COLO829 (cell line): ENCODE measurements around the gene ICE2.
"Not testable (repeated sequence)": the region's sequence is repeated elsewhere in the genome, so short reads cannot be mapped to it uniquely, and the experiment has no call there.

Source experiments
- DNase-seq: peaks from one replicate; pipeline ENCODE4 v3.0.0; 2012; ENCODE audit warnings: low spot score

The ICE2 gene

DNA sequence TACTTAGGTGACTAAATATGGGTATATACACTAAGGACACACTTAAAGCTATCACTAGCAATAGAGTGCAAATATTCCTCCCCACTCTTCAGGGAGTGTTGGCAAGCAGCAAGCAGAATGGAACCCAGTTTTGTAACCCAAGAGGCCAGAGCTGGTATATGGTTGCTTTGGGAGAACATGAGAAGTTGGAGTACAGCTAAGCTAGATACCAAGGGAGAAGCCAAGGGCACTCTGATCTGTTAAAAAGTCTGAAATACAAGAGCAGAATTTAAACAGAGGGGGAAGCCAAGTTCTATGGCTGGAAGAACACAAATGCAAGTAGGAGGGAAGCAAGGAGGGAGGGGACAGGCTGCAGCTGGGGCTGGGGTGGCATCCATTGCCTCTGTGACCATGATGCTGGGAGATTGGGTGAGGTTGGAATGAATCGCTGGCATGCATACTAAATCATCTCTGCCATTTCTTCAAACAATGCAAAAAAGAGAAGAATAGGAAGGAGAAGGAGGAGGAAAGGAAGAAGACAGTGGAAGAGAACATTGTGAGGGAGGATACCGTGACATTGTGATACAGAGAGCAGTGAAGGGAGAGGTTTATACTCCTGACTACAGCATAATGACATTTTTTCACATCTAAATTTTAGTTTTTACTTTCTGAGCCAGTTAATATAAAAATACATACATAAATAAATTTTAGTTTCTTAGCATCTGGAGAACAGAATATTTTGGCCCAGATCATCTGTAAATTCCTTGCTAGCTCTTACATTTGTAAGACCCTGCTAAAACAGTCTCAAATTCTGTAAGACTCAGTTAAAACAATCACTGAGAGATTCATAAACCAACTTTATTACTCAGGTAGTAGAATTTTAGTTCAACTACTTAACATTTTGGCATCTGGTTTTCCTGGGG, 72.2 kb downstream of the ICE2 start:
- DNase-seq: no peak

DNA sequence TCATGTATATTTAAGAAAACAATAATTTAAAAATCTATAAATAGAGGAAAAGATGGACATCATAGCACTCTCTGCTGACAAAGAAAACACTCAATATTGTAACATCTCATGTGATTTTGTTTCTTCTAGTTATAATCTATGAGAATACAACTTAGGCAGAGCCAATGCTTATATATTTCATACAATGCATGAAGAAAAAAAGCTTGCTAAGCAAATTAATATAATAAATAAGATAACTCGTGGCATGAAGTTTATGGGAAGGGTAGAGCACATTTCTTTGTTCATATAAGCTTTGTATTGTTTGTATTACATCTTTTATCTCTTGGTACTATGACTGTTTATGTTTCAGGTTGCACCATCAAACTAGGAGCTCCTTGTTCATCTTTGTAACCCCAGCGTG, 73.5 kb downstream of the ICE2 start:
- no peak for DNase-seq

DNA sequence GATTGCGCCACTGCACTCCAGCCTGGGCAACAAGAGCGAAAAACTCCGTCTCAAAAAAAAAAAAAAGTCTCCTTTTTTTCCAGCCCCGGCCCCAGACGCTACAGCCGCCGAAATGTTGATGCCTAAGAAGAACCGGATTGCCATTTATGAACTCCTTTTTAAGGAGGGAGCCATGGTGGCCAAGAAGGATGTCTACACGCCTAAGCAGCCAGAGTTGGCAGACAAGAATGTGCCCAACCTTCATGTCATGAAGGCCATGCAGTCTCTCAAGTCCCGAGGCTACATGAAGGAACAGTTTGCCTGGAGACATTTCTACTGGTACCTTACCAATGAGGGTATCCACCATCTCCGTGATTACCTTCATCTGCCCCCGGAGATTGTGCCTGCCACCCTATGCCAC, 74.6 kb downstream of the ICE2 start:
- DNase-seq: not testable (repeated sequence)

DNA sequence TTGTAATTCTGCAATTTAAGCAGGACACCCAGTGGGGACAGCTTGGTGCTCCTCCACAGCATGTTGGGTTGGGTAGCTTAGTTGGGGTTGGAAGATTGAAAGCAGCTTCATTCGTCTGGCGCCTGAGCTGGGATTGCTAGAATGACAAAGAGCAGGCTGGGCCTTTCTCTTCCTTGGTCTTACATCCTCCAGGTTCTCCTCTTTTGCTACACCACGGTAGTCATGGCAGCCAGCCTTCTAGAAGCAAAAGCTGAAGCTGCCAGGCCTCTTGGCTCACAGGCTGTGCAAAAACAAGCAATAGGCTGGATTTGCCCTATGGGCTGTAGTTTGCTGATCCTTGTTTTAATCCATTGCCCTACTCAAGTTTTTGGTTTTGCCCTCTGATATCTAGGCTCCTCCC, 78.0 kb downstream of the ICE2 start:
- no peak for DNase-seq

DNA sequence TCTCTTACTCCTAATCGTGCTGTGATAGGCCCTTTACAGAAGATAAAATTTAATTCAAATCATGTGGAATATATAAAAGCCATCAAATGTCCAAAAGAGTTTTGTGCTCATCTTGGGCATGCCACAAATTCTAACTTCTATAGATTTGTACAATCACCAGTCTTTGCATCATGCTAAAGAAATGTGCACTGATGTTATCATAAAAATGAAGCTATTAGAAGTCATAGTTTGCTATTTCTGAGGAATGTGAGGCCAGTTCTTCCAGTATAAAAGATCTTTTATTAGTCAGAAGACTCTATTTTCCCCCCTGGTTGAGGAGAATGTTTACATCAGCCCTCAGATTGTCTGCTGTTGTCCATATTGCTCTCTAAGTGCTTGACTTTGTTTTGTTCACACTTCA, 79.0 kb downstream of the ICE2 start:
- peak; percentile 57 for DNase-seq

DNA sequence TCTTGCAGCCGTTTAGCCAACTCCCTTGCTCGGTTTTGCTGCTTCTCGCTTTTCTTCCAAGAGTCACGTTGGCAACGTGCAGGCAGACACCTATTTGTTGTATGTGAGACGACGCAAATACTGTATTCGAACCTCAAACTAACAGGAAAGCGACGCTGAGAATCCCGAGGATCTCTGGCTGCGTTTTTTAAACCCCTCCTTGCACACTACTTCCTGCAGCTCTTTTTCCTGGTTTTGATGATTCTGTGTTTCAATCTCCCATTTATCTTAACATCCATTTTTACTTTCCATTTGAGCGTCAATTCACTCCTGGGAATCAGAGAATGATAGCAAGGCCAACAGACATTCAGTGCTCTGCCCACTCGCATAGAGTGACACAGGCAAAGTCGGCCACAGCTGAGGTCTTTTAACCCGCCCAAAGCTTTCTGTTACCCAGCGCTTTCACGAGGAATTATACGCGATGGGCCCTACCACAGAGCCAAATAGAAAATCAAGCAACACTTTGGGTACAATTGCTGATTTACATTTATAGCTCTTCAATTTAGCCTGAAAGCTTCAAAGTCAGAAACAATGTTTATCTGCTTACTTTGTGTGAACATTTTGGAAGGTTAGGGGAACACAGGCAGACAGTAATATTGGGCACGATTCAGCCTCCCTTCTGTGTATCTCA, 79.6 kb downstream of the ICE2 start:
- DNase-seq: no peak

DNA sequence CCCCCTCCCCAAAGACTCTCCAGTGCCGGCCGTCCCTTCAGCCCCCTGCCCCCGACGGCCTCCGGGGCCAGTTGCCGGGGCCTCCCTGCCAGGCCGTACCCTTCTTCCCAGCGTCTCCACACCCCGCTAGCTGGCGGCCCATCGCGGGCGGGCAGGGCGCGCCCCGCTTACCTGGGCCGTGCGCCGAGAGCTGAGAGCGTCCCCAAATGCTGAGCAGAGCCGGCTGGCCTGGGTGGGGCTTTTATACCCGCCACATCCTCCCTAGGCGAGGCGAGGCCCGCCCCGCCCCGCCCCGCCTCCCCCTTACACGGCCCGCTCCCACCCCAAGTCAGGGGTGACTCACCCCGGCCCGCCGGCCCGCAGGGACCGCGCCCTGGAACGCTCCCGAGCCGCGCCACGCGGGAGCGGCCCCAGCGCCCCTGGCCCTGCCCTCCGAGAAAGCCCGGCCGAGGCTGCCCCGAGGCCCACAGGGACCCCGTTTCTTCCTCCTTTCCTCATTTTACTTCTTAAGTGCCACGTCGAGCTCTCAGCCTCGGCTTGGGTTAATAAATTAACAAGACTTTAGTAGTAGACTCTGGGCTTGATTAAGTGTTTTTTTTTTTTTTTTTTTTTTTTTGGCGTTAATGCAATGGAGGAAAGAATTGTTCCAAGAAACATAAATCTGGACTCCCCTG, 81.0 kb downstream of the ICE2 start, which contains the start of gene ANXA2:
ANXA2 (minus strand) TSS at position 215 of the 674 bp plus-strand sequence. CDS start 11,911 bp downstream, outside the sequence.
- DNase-seq: no peak

DNA sequence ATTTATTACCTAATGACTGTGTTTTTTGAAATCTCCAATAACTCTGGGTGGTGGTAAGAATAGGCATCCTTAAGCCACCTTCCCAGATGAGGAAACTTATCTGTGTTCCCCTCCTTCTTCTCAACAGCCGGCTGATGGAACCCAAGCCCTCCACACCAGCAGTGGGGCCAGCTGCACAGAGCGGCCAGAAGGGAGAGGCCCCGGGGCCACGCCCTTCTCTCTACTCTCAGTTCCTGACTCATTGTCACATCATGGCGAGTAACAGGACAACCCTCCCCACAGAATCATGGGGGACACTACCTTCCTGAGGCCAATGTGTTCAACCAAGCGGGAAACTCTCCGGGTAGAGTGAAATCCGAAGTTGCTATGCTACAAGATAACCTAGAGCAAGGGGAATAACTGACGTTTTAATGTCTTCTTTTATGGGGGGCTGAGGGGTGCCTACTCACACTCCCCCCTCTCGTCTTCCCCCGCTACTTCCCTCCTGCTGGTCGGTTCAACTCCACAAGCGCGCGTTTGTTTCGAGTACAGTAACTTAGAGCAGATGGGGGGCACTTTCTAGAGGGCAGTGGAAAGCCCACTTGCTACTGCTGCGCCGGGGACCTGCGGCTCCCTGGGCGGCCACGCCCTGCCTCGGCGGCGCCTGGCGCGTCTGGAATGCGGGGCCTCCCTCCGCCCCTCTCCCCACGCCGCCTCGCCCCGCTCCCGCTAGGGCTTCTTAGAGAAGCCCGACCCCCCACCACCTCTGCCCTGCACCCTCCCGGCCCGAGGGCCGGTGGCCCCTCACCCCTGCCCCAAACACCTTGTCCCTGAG, 81.8 kb downstream of the ICE2 start:
- no peak for DNase-seq

DNA sequence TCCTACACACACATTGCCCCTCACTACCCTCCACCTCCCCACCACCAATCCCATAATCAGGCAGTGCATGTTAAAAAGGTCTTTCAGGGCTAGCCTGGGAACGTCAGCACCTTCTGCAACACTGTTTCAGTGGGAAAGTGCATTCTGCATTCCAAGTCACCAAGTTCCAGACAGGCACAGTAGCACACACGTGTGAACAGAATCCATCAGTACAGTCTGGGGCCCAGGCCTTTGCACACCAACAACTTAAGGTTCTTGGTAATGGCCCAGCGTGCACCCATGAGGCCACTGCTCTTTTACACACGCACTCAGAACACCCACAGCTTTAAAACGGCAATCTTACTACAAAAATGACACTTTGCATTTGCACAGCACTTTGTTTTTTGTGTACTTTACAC, 82.4 kb downstream of the ICE2 start:
- no peak for DNase-seq

DNA sequence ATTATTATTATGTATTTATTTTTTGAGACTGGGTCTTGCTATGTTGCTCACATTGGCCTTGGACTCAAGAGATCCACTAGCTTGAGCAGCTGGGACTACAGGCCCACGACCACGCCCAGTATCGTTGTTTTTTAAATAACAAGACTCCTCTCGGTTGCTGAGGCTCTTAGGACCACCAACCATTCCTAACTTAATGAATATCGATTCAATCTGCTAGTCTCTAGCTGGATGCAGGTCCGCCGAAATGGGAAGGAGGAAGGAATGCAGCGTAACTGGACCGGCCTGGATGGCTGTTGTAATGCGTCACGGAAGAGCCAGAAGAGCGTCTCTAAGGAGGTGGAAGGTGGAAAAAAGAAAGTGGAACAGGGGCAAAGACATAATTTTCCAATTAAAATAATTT, 82.8 kb downstream of the ICE2 start:
- DNase-seq: no peak

DNA sequence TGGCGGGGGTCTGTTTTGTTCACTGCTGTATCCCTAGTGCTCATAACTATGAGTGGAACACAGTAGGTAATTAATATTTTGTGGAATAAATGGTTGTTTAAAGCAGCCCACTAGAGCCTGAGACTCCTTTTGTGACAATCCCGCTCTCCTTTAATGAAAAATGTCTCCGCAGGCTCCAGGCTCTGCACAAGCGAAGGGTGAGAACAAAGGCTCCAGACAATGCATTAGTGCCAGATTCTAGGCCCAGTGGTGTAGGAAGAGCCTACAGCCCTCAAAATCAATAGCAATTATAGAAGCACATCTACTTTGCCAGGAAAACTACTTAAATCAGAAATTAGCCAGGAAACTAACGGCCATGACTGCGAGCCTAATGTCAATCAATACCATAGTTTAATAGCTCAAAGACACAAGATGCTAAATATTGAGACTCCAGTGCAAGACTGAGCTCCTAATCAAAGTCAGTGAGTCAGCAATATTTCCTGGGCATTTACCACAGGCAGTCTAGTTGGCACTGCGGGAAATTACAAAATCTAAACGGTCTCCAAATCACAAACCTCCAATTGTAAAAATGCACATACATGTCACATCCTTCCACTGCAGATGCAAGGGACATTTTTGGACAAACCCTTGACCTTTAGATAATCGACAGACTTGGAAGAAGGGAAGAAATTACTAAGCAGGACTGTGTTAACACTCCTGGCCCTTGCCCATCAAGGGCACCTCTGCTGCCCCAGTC, 83.5 kb downstream of the ICE2 start:
- DNase-seq: no peak

DNA sequence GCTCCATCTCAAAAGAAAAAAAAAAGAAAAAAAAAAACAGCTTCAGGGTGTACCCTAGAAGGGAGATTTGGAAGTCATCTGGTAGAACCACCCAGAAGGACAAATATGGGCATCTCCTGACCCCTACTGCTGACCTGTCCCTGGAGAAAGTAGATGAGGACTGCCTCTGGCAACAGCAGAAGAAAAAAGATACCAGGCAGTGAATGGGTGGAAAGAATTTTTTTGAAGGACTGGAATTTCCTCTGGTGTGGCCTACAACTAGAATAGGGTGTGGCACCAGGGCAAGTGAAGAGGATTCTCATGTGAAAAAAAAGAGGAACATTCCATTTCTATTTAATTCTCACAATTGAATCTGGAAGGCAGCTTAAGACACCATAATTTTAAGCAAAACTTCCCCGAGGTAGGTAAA, 84.2 kb downstream of the ICE2 start:
- DNase-seq: no peak

DNA sequence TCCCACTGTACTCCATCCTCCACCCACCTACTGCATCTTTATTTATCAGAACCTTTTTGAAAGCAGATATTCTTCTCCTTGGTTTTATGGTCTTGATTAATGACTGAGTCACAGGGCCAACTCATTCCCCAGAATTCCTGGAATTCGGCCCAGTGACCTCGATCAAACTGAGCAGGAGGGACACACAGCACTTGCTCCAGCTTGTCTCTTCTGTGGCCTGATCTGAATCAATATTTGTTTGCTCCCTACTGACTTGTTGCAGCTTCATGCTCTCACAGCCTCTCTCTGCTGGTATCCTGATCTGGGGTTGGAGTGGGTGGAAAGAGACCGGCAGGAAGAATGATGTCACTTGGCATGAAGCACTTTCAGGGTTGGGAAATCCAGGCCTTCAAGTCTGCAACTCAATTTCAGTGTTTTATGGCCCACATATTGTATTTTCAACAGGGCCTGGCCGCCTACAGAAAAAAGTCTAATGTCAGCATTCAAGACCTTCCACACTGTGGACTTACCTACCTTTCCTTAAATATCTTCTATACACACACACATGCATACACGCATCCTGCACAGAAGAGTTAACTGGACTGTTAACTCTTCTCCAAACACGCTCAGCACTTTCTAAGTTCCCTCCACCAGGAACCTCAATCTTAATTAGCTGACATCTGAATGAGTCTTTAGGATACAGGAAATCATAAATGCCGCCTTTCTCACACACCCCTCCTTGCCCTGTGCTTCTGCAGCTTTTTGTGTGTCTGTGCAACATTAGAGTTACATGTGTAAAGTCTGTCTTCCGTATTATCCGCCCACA, 85.8 kb downstream of the ICE2 start:
- DNase-seq: peak; percentile 92

DNA sequence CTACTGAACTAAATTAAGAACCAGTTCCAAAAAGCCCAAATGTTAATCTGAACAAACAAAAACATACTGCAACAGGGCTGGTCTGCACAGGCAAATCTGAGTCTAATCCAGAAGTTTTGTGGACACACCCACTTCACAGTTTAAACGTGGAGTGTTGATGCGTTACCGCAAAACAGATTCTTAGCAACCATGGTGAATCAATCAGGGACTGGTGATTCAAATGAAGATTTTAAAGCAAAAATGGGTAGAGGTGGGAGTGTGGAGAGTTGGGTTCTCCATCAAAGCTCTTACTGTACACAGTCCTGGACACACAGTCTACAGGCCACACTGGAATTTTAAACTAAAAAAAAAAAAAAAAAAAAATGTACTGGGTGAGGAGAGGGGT, 86.3 kb downstream of the ICE2 start:
- no peak for DNase-seq

DNA sequence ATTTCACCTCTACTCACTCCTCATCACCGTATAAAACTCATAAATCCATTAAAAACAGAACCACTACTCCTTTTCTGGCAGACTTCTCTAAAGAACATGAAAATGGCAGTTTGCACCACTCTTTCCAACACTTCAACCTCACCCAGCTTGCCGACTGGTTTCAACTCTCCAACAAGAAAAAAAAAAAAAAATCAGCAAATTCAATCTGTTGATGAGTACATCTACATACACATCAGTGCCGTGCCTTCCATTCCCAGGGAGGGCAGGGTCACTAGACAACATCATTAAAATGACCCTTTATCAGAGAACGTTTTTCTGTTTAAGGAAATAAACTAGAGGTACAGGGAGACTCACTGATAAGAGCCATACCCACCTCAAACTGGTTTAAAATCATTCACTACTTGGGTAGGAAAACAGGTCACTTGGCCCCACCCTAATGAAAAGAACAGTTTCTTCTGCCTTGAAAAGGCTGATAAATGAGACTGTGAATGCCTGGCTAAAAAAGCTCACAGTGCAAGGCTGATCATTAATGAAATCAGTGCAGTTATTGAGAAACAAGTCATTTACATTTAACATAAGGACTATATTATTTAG, 87.1 kb downstream of the ICE2 start:
- no peak for DNase-seq

DNA sequence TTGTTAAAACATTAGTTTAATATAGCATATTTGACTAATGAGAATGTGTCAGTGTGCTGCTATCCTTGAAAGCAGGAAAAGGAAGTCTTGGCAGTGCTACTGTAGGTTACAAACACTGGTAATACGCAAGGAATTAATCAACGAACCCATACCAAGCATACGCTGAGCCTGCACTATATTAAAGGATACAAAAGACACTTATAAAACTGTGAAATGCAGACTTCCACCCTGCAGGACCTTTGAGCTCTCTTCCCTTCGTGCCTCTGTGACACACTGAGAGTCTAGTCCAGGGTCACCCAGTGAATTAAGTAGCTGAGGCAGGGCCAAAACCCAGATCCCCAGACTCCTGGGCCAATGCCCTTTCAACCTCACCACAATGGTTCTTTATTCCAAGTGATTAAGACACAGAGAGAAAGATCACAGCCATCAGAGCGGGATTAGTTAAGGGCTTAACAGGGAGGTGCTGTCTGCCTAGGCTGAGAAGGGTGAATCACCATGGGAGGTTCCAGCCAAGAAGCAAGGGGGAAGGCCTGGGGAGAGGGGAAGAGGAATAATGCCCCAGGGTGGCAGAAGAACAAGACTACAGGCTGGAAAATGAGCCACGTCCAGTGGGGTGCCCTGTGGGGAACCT, 88.0 kb downstream of the ICE2 start:
- peak; percentile 77 for DNase-seq

DNA sequence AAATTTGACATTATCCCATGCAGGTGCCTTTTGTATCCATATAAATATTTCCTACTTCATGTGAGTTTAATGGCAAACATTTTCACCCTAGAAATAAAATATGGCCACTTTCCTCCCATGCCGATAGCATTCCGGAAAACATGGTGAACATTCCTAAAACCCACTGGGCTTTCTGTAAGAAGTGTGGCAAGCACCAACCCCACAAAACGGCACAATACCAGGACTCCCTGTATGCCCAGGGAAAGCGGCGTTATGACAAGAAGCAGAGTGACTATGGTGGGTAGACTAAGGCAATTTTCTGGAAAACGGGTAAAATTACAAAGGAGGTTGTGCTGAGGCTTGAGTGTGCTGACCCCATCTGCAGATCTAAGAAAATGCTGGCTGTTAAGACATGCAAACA, 88.7 kb downstream of the ICE2 start:
- DNase-seq: no peak

DNA sequence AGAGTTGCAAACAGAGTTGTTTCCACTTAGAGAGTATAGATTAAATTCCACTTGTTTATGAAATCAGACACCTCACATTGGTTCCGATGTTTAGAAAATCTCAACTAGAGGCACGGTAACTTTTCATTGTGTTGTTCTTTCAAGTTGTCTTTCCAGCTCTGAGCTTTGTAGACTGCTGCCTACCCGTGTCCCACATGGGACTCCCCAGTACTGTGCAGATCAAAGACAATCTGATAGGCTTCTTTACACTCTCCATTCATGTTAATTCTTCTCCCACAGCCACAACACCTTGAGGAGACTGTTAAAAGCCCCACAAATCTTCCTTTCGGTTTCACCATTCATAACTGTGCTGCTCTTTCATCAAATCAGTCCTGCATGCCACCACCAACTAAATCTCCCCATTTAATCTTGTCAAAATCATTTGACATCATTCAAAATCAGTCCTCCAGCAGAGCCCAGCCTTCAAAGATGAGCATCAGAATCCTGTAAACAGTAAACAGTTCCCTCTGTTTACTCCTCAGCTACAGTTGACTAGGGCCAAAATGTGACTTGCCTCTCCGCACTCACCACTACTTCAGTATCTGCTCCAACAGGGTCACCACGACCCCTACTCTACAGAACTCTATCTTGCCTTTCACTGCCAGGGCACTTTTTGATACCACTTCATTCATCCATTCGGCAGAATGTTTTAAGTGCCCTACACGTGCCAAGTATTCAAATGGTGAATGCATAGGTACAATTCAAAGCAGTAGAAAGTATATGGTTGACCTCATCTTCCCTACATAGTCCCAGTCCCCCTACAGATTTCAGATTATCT, 89.5 kb downstream of the ICE2 start:
- no peak for DNase-seq

DNA sequence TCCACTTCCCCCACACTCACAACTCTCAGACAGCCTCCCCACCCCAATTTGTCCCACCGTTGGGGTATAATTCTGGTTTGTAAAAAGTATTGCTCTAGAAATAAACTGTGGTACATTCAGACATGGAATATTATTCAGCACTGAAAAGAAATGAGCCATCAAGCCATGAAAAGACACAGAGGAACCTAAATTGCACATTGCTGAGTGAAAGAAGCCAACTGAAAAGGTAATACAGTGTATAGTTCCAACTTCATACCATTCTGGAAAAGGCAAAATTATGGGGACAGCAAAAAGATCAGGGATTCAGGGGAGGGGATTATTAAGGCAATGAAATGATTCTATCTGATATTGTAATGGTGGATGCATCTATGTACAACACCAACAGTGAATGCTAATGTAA, 91.6 kb downstream of the ICE2 start:
- DNase-seq: no peak
